Ascending aorta (tissue), 2 donors: ENCODE measurements around the gene SPG7. TPM values are rescaled to one million over a fixed set of nuclear protein-coding genes. Genes with fewer than 3 reads are reported as not detected.
"Not testable (repeated sequence)": the region's sequence is repeated elsewhere in the genome, so short reads cannot be mapped to it uniquely, and the experiment has no call there.

Source experiments
- DNase-seq, 2 donors: peaks; one replicate each; pipeline ENCODE4 v3.0.0-alpha.2; 2019; ENCODE audit warnings: low spot score in 2 of 2
- H3K27ac ChIP-seq, 2 donors: fragments of 200-600 bp; sonication (generic); one replicate each; pipeline ENCODE4 v1.5.1; 2016 to 2017; ENCODE audit warnings: mild to moderate bottlenecking in 1 of 2
- H3K27me3 ChIP-seq: fragments of 200-600 bp; sonication (generic); one replicate; pipeline ENCODE4 v1.5.1; 2017
- H3K36me3 ChIP-seq, 2 donors: fragments of 200-600 bp; sonication (generic); one replicate each; pipeline ENCODE4 v1.5.1; 2016
- H3K4me1 ChIP-seq, 2 donors: fragments of 200-600 bp; sonication (generic); one replicate each; pipeline ENCODE4 v1.5.1; 2016 to 2017; ENCODE audit warnings: mild to moderate bottlenecking in 1 of 2
- H3K4me3 ChIP-seq, 2 donors: fragments of 200-600 bp; sonication (generic); one replicate each; pipeline ENCODE4 v1.5.1; 2016 to 2017; ENCODE audit warnings: mild to moderate bottlenecking in 1 of 2
- H3K9me3 ChIP-seq, 2 donors: fragments of 200-600 bp; sonication (generic); one replicate each; pipeline ENCODE4 v1.5.1; 2016
- intact Hi-C: fragments of 100-400 bp; cut with DNase I; formaldehyde crosslinking; loops from one replicate; pipeline ENCODE4 v1.15.1; 2023
- total RNA-seq: library from RNA; depleted of rRNA; stranded (reverse); fragments of >200 nt; gene quantifications from one replicate; pipeline ENCODE4 v1.1.0, GENCODE V29; 2016
- TF ChIP-seq, protein P1 (sequence below), 3 experiments: fragments of 200-600 bp in 2 of 3; fragments of 450-650 bp in 1 of 3; sonication (generic) in 2 of 3; IDR thresholded peaks; one replicate each; pipeline ENCODE4 v1.5.1; 2016 to 2019; ENCODE audit warnings: antibody characterized with exemption in 3 of 3, mild to moderate bottlenecking in 1 of 3, moderate library complexity in 1 of 3

The SPG7 gene
- total RNA-seq, 1 donor from 2014 or later: 108 TPM

- TF ChIP-seq, protein P1, sequence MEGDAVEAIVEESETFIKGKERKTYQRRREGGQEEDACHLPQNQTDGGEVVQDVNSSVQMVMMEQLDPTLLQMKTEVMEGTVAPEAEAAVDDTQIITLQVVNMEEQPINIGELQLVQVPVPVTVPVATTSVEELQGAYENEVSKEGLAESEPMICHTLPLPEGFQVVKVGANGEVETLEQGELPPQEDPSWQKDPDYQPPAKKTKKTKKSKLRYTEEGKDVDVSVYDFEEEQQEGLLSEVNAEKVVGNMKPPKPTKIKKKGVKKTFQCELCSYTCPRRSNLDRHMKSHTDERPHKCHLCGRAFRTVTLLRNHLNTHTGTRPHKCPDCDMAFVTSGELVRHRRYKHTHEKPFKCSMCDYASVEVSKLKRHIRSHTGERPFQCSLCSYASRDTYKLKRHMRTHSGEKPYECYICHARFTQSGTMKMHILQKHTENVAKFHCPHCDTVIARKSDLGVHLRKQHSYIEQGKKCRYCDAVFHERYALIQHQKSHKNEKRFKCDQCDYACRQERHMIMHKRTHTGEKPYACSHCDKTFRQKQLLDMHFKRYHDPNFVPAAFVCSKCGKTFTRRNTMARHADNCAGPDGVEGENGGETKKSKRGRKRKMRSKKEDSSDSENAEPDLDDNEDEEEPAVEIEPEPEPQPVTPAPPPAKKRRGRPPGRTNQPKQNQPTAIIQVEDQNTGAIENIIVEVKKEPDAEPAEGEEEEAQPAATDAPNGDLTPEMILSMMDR (IDR thresholded peaks at IDR 0.05): no peak
- H3K9me3 ChIP-seq: no peaks in the 10 kb centered on the region
- no peaks in the 10 kb centered on the region for H3K4me1 ChIP-seq
- intact Hi-C loops: no loop called here
- no peaks in the 10 kb centered on the region for H3K36me3 ChIP-seq
- H3K27me3 ChIP-seq: no peaks in the 10 kb centered on the region
- DNase-seq: no peak
- no peak overlapping the region for H3K4me3 ChIP-seq
- H3K27ac ChIP-seq: no peak overlapping the region
These were observed 78.7 kb downstream of the SPG7 start for GRCh38 chr16:89586853-89587252.

GRCh38 chr16:89587676-89588075 lies 79.5 kb downstream of the SPG7 start:
- H3K27me3 ChIP-seq, H3K4me3 ChIP-seq, intact Hi-C loops, DNase-seq, H3K4me1 ChIP-seq, H3K36me3 ChIP-seq, H3K9me3 ChIP-seq, H3K27ac ChIP-seq: not testable (repeated sequence)

GRCh38 chr16:89588413-89589109 lies 80.4 kb downstream of the SPG7 start:
- Histone ChIP-seq H3K4me1 (no peaks in the 10 kb centered on the region), H3K27ac (no peak overlapping the region), H3K27me3 (no peaks in the 10 kb centered on the region), H3K9me3 (no peaks in the 10 kb centered on the region), H3K4me3 (no peak overlapping the region), H3K36me3 (no peaks in the 10 kb centered on the region)
- TF ChIP-seq, protein P1 (IDR thresholded peaks at IDR 0.05): no peak
- intact Hi-C loops: no loop called here
- DNase-seq: no peak

DNA sequence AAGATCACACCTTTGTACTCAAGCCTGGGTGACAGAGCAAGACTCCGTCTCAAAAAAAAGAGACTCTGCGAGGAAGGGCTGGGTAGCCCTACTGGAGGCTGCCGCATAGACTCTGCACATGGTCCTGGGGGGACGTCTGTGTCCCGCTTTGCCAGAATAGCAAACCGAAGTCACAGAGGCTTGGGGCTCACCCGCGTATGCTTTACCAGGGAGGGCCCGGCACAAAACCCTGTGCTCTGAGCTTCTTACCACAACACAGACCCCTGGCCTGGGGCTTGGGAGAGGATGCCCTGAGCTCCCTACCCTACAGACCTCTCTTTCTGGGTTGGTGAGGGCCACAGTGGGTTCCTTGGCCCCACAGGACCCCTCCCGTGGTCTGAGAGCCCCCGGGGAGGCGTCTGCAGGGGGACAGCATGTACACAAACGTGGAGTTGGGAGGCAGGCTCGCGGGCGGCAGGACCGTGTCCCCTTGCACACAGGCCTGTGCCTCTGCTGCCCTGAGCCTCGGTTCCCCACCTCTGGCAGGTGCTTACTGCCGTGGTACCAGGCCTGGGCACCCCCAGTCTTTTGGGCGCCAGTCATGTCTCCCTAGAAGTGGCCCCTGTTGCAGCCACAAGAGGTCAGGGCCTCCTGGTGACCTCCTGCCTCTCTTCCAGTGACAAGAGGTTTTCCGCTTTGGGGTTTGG lies 81.2 kb downstream of the SPG7 start:
- TF ChIP-seq, protein P1 (IDR thresholded peaks at IDR 0.05): no peak
- intact Hi-C loops: no loop called here

GRCh38 chr16:89593841-89594240 lies 85.6 kb downstream of the SPG7 start:
- Histone ChIP-seq H3K4me1 (no peaks in the 10 kb centered on the region), H3K27me3 (no peaks in the 10 kb centered on the region), H3K36me3 (no peaks in the 10 kb centered on the region), H3K27ac (no peak overlapping the region), H3K9me3 (no peaks in the 10 kb centered on the region), H3K4me3 (no peak overlapping the region)
- intact Hi-C loops: no loop called here
- DNase-seq: no peak
- TF ChIP-seq, protein P1 (IDR thresholded peaks at IDR 0.05): no peak

More for the DNA sequence above, 81.2 kb downstream of the SPG7 start:
- Histone ChIP-seq H3K27ac (no peak overlapping the region), H3K4me3 (no peak overlapping the region), H3K27me3 (no peaks in the 10 kb centered on the region), H3K4me1 (no peaks in the 10 kb centered on the region), H3K9me3 (no peaks in the 10 kb centered on the region), H3K36me3 (no peaks in the 10 kb centered on the region)
- no peak for DNase-seq

DNA sequence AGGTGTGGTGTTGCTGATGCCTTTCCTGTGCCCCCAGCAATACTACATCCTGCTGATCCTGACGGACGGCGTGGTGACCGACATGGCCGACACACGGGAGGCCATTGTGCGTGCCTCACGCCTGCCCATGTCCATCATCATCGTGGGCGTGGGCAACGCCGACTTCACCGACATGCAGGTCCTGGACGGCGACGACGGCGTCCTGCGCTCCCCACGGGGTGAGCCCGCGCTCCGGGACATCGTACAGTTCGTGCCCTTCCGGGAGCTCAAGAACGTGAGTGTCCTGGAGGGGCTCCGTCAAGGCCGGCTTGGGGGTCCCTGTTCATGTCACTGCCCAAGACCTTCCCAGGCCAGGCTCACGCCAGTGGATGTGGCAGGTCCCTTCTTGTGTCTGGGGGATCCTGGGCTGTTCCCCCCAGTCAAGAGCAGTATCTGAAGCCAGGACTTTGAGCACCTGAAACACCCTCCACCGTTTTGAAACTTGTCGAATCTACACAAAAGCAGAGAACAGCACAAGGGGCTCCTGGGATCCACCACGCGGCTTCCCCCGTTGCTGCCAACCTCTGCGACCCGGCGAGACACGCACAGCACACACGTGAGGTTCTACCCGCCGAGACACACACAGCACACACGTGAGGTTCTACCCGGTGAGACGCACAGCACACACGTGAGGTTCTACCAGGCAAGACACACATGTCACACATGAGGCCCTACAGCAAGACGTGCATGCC lies 87.3 kb downstream of the SPG7 start:
- H3K4me1 ChIP-seq: no peaks in the 10 kb centered on the region
- TF ChIP-seq, protein P1 (IDR thresholded peaks at IDR 0.05): no peak
- intact Hi-C loops: no loop called here
- no peak overlapping the region for H3K27ac ChIP-seq
- no peak for DNase-seq
- no peak overlapping the region for H3K4me3 ChIP-seq
- no peaks in the 10 kb centered on the region for H3K27me3 ChIP-seq
- H3K36me3 ChIP-seq: no peaks in the 10 kb centered on the region
- no peaks in the 10 kb centered on the region for H3K9me3 ChIP-seq
